BLaER1 treated with 17β-estradiol and CSF1 and Interleukin-3, amounts not matched to agents 10 nM and 100 nM (cell line): ENCODE measurements around the gene CFAP61.

ENCODE experiments used
- H3K27ac ChIP-seq, 11 experiments: shearing (Covaris generic); formaldehyde crosslinking; 2 replicates each; pipeline ENCODE4 v1.8.1; 2022
- H3K27me3 ChIP-seq, 11 experiments: shearing (Covaris generic); formaldehyde crosslinking; 2 replicates each; pipeline ENCODE4 v1.8.1; 2022
- H3K36me3 ChIP-seq, 11 experiments: shearing (Covaris generic); formaldehyde crosslinking; 2 replicates each; pipeline ENCODE4 v1.8.1; 2022
- H3K4me1 ChIP-seq, 10 experiments: shearing (Covaris generic); formaldehyde crosslinking; 2 replicates each; pipeline ENCODE4 v1.8.1; 2022
- H3K4me2 ChIP-seq, 11 experiments: shearing (Covaris generic); formaldehyde crosslinking; 2 replicates each; pipeline ENCODE4 v1.8.1; 2022
- H3K4me3 ChIP-seq, 10 experiments: shearing (Covaris generic); formaldehyde crosslinking; 2 replicates each; pipeline ENCODE4 v1.8.1; 2022
- H3K9ac ChIP-seq, 11 experiments: shearing (Covaris generic); formaldehyde crosslinking; 2 replicates each; pipeline ENCODE4 v1.8.1; 2022
- H3K9me3 ChIP-seq, 11 experiments: shearing (Covaris generic); formaldehyde crosslinking; replicated peaks in 1 of 11; 2 replicates each; pipeline ENCODE4 v1.8.1; 2022
- H4K20me1 ChIP-seq, 11 experiments: shearing (Covaris generic); formaldehyde crosslinking; 2 replicates each; pipeline ENCODE4 v1.8.1; 2022
- Cebpa-rat ChIP-seq, 11 experiments: shearing (Covaris generic); IDR thresholded peaks; 2 replicates each; pipeline ENCODE4 v1.8.1; 2022

The CFAP61 gene

GRCh38 chr20:20407891-20408805 lies 355.8 kb downstream of the CFAP61 start:
- H3K27me3 ChIP-seq: no peaks in the 10 kb centered on the region
- H3K9ac ChIP-seq: no peak overlapping the region
- H3K4me2 ChIP-seq: no peak overlapping the region
- H3K4me3 ChIP-seq: no peak overlapping the region
- H3K36me3 ChIP-seq: peaks cover 0 to 27% (median 0%) of the 10 kb centered on the region in 11 experiments; a peak in 2 of 22 replicates
- 0 out of 20 replicates have a peak, but pooled peaks cover 0 to 5% (median 0%) of the 10 kb centered on the region in 10 experiments for H3K4me1 ChIP-seq
- TF ChIP-seq Cebpa-rat (IDR thresholded peaks at IDR 0.05): no peak
- H3K9me3 ChIP-seq: no peaks in the 10 kb centered on the region
- H4K20me1 ChIP-seq: 0 out of 22 replicates have a peak, but pooled peaks cover 0 to 4% (median 0%) of the 10 kb centered on the region in 11 experiments
- no peak overlapping the region for H3K27ac ChIP-seq

GRCh38 chr20:20409331-20409730 lies 357.0 kb downstream of the CFAP61 start:
- Histone ChIP-seq H3K27me3 (no peaks in the 10 kb centered on the region), H3K36me3 (peaks cover 0 to 20% (median 0%) of the 10 kb centered on the region in 11 experiments; a peak in 2 of 22 replicates), H3K9ac (no peak overlapping the region), H3K4me1 (0 out of 20 replicates have a peak, but pooled peaks cover 0 to 7% (median 0%) of the 10 kb centered on the region in 10 experiments), H3K9me3 (no peaks in the 10 kb centered on the region), H3K27ac (no peak overlapping the region), H3K4me2 (no peak overlapping the region), H3K4me3 (no peak overlapping the region), H4K20me1 (0 out of 22 replicates have a peak, but pooled peaks cover 0 to 9% (median 0%) of the 10 kb centered on the region in 11 experiments)
- no peak for TF ChIP-seq Cebpa-rat (IDR thresholded peaks at IDR 0.05)
